ENCODE data around the gene OR14J1. TPM values are rescaled to one million over a fixed set of nuclear protein-coding genes. Genes with fewer than 3 reads are reported as not detected.
"Not testable (repeated sequence)": the region's sequence is repeated elsewhere in the genome, so short reads cannot be mapped to it uniquely, and the experiment has no call there.

Gene OR14J1, protein sequence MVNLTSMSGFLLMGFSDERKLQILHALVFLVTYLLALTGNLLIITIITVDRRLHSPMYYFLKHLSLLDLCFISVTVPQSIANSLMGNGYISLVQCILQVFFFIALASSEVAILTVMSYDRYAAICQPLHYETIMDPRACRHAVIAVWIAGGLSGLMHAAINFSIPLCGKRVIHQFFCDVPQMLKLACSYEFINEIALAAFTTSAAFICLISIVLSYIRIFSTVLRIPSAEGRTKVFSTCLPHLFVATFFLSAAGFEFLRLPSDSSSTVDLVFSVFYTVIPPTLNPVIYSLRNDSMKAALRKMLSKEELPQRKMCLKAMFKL
- total RNA-seq (2014; rRNA removed; shearing (Covaris generic)), result not detected in 2 replicates

DNA sequence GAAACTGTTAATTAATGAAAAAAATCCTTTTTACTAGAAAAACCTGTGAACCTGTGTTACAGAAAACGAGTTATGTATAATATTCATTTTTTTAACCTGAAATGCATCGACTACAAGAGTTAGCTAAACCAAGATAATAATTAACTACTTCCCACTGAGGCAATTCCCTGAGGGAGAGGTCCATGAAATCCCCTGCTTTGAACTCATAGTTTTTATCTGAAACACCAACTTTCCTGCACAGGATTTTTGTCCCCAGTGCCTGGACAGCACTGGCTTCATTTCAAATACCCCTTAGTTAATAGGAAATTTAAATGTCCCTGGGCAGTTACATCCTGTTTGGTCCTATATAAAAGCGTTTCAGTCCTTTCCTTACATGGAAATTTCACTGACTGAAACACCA lies at the start of gene OR14J1:
TSS of gene OR14J1 (plus strand) at position 386 of the 400 bp plus-strand sequence. CDS start 4,989 bp downstream, outside the sequence.
- DNase-seq (ENCODE audit: low spot score), result no peak
- in situ Hi-C loops (cut with HindIII; ENCODE audit: low sequenced_read_pairs), result no loop called here

DNA sequence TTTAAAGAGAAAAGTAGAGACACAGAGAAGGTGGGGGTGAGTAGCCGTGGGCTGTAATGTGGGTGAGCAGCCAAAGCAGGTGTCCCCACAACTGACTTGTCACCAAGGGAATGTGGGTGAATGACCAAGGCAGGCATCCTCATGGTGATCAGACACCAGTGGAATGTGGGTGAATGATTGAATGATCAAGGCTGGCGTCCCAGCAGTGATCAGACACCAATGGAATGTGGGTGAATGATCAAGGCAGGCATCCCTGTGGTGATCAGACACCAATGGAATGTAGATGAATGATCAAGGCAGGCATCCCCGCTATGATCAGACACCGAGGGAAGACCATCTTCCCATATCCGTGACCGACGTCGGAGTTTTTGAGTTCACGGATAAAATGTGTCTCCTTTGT lies 49.8 kb upstream of the OR14J1 start:
- no peak for DNase-seq (ENCODE audit: low spot score)
- in situ Hi-C loops (cut with HindIII; ENCODE audit: low sequenced_read_pairs), result no loop called here

DNA sequence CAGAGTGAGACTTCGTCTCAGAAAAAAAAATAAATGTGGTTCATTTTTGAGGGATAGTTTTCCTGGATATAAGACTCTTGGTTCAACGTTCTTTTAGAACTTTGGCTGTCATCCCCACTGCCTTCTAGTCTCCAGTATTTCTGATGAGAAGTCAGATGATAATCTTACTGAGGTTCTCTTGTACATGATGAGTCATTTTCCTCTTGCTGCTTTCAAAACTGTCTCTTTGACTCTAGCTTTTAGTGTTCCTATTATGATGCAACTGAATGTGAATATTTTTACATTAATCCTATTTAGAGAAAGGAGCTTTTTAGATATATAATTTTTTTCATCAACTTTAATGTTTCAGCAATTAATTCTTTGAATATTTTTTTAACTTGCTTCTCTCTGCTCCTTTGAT lies 46.0 kb upstream of the OR14J1 start:
- in situ Hi-C loops (cut with HindIII; ENCODE audit: low sequenced_read_pairs), result no loop called here
- no peak for DNase-seq (ENCODE audit: low spot score)

DNA sequence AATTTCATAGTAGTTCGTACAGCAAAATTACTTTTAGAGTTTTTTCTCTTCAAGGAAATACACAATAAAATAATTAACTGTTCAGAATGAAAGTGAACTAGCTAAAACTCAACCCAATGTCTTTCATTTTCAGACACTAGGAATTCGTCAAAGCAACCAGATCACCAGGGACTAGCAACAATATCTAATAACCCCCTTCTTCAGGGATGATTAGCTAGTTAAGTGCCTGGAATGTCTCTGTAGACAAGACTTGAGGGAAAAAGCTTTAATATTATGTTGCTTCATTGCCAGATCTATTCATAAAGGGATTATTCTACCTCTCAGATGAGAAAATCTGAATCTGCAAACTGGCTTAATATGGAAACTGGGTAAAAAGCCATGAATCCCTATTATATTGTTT lies 41.8 kb upstream of the OR14J1 start:
- in situ Hi-C loops (cut with HindIII; ENCODE audit: low sequenced_read_pairs), result no loop called here
- DNase-seq (ENCODE audit: low spot score), result no peak

DNA sequence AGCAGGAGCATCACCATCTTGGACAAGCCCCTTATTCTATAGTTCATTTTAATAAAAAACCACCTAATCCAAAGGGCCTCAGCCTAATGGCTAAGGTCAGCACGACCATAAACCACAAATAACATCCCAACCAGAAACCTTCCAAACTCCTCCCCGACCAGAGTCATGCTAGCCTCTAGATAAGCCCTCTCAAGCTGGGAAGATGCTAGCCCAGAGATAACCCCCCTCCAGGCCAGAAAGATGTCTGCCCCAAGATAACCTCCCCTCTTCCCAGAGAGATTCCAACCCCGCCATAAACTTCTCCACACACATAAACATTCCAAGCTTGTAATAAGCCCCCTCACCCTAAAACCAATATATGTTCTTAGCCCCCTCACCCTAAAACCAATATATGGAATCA lies 38.5 kb upstream of the OR14J1 start:
- no peak for DNase-seq (ENCODE audit: low spot score)
- in situ Hi-C loops (cut with HindIII; ENCODE audit: low sequenced_read_pairs), result no loop called here

DNA sequence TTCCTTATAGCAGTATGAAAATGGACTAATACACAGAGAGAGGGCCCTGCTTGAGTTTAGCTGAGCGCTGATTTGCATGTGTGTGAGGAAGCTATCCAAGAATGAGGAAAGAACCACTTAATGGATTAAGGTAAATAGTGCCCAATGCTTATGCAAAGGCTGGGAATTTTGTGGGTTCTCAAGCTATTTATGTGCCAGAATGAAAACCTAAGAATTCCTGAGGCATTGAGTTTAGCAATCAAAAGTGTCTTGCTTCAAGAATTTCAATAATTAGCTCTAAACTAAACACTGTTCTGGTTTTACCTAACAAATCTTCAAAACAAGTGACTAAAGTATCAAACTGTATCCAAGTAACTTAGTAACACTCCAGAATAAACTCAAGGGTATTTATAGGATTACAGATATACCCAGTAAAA lies 7.0 kb upstream of the OR14J1 start:
- in situ Hi-C loops (cut with HindIII; ENCODE audit: low sequenced_read_pairs), result no loop called here
- no peak for DNase-seq (ENCODE audit: low spot score)

DNA sequence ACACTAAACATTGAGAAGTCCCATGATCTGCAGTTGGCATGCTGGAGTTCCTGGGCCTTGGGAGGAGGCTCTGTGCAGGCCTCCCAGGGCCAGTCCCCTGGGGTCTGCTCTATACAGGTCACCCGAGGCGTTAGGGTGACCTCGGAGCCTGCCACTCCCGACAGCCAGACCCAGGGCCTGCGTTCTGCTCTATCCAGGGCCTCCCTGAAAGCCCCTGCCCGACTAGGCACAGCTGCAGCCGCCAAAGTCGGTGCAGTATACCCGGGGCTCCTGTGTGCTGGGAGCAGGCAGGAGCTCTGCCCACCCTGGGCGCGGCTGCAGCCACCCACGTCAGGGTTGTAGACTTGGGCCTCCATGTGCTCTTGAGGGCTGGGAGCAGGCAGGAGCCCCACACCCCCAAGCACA lies 6.3 kb upstream of the OR14J1 start:
- DNase-seq (ENCODE audit: low spot score), result no peak
- in situ Hi-C loops (cut with HindIII; ENCODE audit: low sequenced_read_pairs), result no loop called here

DNA sequence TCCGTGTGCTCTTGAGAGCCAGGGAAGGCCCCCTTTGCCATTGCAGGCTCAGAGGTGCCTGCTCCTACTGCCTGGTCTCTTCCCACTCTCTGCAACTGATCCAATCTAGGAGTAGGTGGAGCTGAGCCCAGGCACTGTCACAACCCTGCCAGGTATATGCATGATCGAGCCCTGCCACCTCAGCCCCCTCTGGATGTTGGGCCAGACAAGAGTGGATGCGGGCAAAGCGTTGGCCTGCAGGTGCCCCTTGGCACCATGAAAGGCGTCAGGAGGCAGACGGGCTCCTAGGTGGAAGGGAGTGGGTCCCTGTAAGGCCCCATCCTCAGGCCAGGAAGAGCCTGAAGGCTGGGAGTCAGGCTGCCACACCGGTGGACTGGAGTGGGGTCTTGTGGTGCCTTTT lies 5.9 kb upstream of the OR14J1 start:
- no peak for DNase-seq (ENCODE audit: low spot score)
- in situ Hi-C loops (cut with HindIII; ENCODE audit: low sequenced_read_pairs), result no loop called here

DNA sequence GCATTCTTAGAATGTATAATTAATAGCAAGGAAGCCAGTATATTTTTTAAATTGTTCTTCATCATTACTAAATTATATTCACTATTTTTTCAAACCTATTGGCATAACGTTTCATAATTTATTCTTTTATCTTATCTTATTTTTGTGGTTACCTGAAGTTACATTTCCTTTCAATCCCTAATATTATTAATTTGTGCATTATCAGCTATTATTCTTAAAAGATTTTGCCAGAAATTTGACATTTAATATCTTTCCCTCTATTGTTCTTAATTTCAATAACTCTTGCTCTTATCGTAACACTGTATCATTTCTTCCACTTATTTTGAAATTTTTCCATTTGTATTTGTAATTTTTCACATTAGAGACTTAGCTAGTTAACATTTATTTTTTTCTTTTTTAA lies 18.4 kb downstream of the OR14J1 start:
- in situ Hi-C loops (cut with HindIII; ENCODE audit: low sequenced_read_pairs), result no loop called here
- DNase-seq (ENCODE audit: low spot score), result no peak

DNA sequence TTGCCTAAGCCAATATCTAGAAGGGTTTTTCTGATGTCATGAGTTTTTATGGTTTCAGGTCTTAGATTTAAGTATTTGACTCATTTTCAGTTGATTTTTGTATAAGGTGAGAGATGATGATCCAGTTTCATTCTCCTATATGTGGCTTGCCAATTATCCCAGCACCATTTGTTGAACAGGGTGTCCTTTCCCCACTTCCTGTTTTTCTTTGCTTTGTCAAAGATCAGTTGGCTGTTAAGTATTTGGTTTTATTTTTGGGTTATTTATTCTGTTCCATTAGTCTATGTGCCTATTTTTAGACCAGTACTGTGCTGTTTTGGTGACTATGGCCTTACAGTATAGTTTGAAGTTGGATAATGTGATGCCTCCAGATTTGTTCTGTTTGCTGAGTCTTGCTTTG lies 21.8 kb downstream of the OR14J1 start:
- in situ Hi-C loops (cut with HindIII; ENCODE audit: low sequenced_read_pairs), result not testable (repeated sequence)

DNA sequence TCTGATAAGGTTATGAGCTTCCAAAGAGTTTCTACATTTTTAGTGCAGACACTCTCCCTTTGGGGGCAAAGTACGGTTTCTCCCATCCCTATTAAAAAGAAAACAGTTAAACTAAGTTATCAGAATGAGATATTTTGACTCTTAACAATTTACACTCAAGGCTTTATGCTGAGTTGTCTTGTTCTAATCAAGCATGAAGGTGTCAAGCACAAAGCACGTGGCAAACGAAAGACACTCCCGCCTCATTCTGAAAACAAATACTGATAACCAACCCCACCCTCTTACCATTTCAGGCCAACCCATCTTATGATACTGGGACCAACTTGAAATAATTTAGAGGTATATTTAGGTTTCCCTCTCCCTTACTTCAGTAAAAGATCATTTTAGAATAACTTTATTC lies 24.3 kb downstream of the OR14J1 start:
- DNase-seq (ENCODE audit: low spot score), result no peak
- in situ Hi-C loops (cut with HindIII; ENCODE audit: low sequenced_read_pairs), result no loop called here

More for the DNA sequence above, 21.8 kb downstream of the OR14J1 start:
- DNase-seq (ENCODE audit: low spot score), result not testable (repeated sequence)

DNA sequence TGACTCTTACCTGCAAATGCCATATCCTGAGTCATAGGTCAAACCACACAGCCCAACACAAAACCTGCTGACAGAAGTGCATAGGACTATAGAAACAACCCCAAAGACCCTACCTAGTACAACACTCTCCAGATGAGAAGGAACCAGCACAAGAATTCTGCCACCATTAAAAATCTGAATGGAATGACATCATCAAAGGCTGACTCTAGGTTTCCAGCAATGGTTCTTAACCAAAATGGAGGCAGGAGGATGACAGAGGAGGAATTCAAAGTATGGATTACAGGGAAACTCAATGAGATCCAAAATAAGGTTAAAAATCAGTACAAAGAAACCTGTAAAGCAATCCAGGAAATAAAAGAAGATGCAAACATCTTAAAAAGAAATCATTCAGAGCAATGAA lies 31.2 kb downstream of the OR14J1 start:
- DNase-seq (ENCODE audit: low spot score), result no peak
- in situ Hi-C loops (cut with HindIII; ENCODE audit: low sequenced_read_pairs), result no loop called here

DNA sequence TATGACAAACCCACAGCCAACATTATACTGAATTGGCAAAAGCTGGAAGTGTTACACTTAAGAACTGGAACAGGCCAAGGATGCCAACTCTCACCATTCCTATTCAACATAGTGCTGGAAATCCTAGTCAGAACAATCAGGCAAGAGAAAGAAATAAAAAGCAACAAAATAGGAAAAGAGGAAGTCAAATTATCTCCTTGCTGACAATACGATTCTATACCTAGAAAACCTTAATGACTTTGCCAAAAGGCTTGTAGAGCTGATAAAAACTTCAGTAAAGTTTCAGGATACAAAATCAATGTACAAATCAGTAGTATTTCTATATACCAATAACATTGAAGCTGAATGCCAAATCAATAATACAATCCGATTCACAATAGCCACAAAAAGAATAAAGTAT lies 34.8 kb downstream of the OR14J1 start:
- no peak for DNase-seq (ENCODE audit: low spot score)
- in situ Hi-C loops (cut with HindIII; ENCODE audit: low sequenced_read_pairs), result no loop called here

DNA sequence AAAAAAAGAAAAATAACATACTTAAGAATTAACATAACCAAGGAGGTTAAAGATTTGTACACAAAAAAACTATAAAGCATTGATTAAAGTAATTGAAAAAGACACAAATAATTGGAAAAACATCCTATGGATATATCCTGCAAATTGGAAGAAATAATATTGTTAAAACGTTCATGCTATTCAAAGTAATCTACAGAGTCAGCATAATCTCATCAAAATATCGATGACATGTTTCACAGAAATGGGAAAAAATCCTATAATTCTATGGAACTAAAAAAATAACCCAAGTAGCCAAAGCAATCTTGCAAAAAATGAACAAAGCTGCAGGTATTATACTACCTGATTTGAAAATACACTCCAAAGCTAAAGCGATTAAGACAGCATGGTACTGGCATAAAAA lies 43.9 kb downstream of the OR14J1 start:
- in situ Hi-C loops (cut with HindIII; ENCODE audit: low sequenced_read_pairs), result no loop called here
- DNase-seq (ENCODE audit: low spot score), result no peak

DNA sequence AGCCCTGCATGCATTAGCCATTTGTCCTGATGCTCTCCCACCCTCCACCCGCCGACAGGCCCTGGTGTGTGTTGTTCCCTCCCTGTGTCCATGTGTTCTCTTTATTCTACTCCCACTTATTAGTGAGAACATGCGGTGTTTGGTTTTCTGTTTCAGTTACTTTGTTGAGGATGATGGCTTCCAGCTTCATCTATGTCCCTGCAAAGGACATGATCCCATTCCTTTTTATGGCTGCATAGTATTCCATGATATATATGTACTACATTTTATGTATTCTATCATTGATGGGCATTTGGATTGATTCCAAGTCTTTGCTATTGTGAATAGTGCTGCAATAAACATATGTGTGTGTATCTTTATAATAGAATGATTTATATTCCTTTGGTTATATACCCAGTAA lies 47.8 kb downstream of the OR14J1 start:
- DNase-seq (ENCODE audit: low spot score); in situ Hi-C loops (cut with HindIII; ENCODE audit: low sequenced_read_pairs): not testable (repeated sequence)

DNA sequence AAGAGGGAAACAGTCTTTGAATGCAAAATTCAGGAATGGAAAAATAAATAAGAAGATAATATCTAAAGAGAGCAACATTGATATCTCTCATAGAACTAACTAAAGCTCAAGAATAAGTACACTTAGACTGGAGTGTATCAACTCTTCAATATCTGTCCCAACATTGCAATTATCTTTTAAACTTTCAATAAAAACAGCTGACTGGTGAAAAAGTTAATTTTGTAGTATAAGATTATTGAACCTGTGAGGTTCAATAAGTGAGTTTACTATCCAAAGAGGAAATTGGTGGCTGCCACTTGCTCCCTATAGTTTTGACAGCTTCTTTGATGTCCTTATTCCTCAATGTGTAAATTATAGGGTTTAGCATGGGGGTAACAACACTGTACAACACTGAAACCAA lies 53.5 kb downstream of the OR14J1 start:
- in situ Hi-C loops (cut with HindIII; ENCODE audit: low sequenced_read_pairs), result no loop called here
- no peak for DNase-seq (ENCODE audit: low spot score)

DNA sequence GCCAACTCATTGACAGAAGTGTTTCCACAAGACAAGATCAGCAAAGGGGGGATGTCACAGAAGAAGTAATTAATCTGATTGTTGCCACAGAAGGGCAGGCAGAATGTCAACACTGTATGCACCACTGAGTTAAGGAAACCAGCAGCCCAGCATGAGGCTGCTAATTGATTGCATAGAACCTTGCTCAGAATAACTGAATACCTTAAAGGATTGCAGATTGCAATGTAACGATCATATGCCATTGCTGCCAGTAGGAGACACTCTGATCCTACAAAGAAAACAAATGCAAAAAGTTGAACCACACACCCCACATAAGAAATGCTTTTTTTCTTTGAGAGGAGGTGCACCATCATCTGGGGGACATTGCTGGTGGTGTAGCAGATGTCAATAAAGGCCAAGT lies 54.1 kb downstream of the OR14J1 start:
- in situ Hi-C loops (cut with HindIII; ENCODE audit: low sequenced_read_pairs), result no loop called here

More for the DNA sequence above, 54.1 kb downstream of the OR14J1 start:
- no peak for DNase-seq (ENCODE audit: low spot score)

Other genes with a start within 250 kb of the OR14J1 start
- not detected in 2 replicates for gene OR2B3, start 214.4 kb upstream of the OR14J1 start, total RNA-seq (2014; rRNA removed; shearing (Covaris generic))
- not detected in 2 replicates for gene OR2J1, start 202.2 kb upstream of the OR14J1 start, total RNA-seq (2014; rRNA removed; shearing (Covaris generic))
- not detected in 2 replicates for gene OR2J3, start 193.6 kb upstream of the OR14J1 start, total RNA-seq (2014; rRNA removed; shearing (Covaris generic))
- gene OR2J2, start 130.8 kb upstream of the OR14J1 start, total RNA-seq (2014; rRNA removed; shearing (Covaris generic)), result not detected in 2 replicates
- gene OR5V1, start 67.2 kb downstream of the OR14J1 start, total RNA-seq (2014; rRNA removed; shearing (Covaris generic)), result not detected in 2 replicates
- not detected in 2 replicates for gene OR12D3, start 73.6 kb downstream of the OR14J1 start, total RNA-seq (2014; rRNA removed; shearing (Covaris generic))
- not detected in 2 replicates for gene OR12D2, start 93.9 kb downstream of the OR14J1 start, total RNA-seq (2014; rRNA removed; shearing (Covaris generic))
- not detected in 2 replicates for gene OR12D1, start 113.2 kb downstream of the OR14J1 start, total RNA-seq (2014; rRNA removed; shearing (Covaris generic))
- not detected in 2 replicates for gene OR10C1, start 137.6 kb downstream of the OR14J1 start, total RNA-seq (2014; rRNA removed; shearing (Covaris generic))
- gene OR11A1, start 155.4 kb downstream of the OR14J1 start, total RNA-seq (2014; rRNA removed; shearing (Covaris generic)), result not detected in 2 replicates
- gene OR2H1, start 155.5 kb downstream of the OR14J1 start, total RNA-seq (2014; rRNA removed; shearing (Covaris generic)), result not detected in 2 replicates
- not detected in 2 replicates for gene MAS1L, start 186.3 kb downstream of the OR14J1 start, total RNA-seq (2014; rRNA removed; shearing (Covaris generic))

Measured in G401 (cell line).